Breast epithelium (tissue), 4 donors: ENCODE data around the gene FSTL4. TPM values are rescaled to one million over a fixed set of nuclear protein-coding genes. Genes with fewer than 3 reads are reported as not detected.

Experiments used
- DNase-seq, 2 donors: peaks; one replicate each; pipeline ENCODE4 v3.0.0-alpha.2; 2019; ENCODE audit warnings: low spot score in 2 of 2
- H3K27ac ChIP-seq, 2 donors: fragments of 200-600 bp; sonication (generic) in 1 of 2; one replicate each; pipeline ENCODE4 v1.5.1; 2016 to 2019; ENCODE audit warnings: mild to moderate bottlenecking in 1 of 2
- H3K27me3 ChIP-seq, 2 donors: fragments of 200-600 bp; sonication (generic) in 1 of 2; one replicate each; pipeline versions ENCODE4 v1.5.1 to v1.6.0; 2017 to 2019; ENCODE audit warnings: control low read depth in 1 of 2, mild to moderate bottlenecking in 1 of 2
- H3K36me3 ChIP-seq: fragments of 200-600 bp; one replicate; pipeline ENCODE4 v1.5.1; 2019
- H3K4me1 ChIP-seq, 2 donors: fragments of 200-600 bp; sonication (generic); one replicate each; pipeline ENCODE4 v1.5.1; 2016 to 2019; ENCODE audit warnings: control low read depth in 1 of 2
- H3K4me3 ChIP-seq, 3 donors: fragments of 200-600 bp; sonication (generic); 1 replicate in 2 of 3; 2 replicates in 1 of 3; pipeline ENCODE4 v1.5.1; 2016 to 2019; ENCODE audit warnings: mild to moderate bottlenecking in 3 of 3, moderate library complexity in 2 of 3
- H3K9me3 ChIP-seq, 2 donors: fragments of 200-600 bp; sonication (generic) in 1 of 2; one replicate each; pipeline ENCODE4 v1.5.1; 2016 to 2019; ENCODE audit warnings: control low read depth in 1 of 2
- POLR2A ChIP-seq: fragments of 450-650 bp; IDR thresholded peaks from one replicate; pipeline ENCODE4 v1.6.1; 2016; ENCODE audit warnings: antibody characterized with exemption, mild to moderate bottlenecking, moderate library complexity
- POLR2AphosphoS5 ChIP-seq, 3 donors: sonication (generic); formaldehyde crosslinking; IDR thresholded peaks; one replicate each; pipeline ENCODE4 v1.6.1; 2017; ENCODE audit warnings: antibody characterized with exemption in 3 of 3
- intact Hi-C: fragments of 100-400 bp; cut with DNase I; formaldehyde crosslinking; loops from one replicate; pipeline ENCODE4 v1.15.1; 2023; ENCODE audit warnings: low total_unique reads
- total RNA-seq, 3 donors: library from RNA; depleted of rRNA; stranded (reverse); fragments of >200 nt; gene quantifications; one replicate each; pipeline ENCODE4 v1.1.0, GENCODE V29; 2016
- TF ChIP-seq, protein P1 (sequence below), 3 donors: fragments of 450-650 bp; IDR thresholded peaks; one replicate each; pipeline ENCODE4 v1.5.1; 2016 to 2017; ENCODE audit warnings: antibody characterized with exemption in 3 of 3, mild to moderate bottlenecking in 3 of 3, moderate library complexity in 3 of 3

Gene FSTL4
- total RNA-seq, 3 donors from 2014 or later: 0.16 to 0.98 (median 0.88) TPM

DNA sequence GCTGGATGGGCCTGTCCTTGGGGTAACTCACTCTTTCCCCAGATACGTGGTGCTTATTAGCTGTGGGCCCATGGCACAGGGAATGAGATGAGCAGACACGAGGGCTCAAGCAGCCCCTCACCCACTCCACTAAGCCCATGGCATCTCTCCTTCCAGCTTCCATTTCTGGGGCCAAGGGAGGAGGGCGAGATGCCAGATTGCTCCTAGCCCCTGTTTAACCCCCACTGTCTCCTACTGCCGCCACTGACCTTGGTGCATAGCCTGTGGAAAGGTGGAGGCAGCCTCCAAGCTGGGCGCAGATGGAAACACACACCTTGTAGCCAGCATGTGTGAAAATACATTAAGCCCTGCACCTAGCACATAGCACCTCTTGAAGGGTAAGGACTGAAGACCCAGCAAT is 167.6 kb downstream of the FSTL4 start:
- Histone ChIP-seq H3K27ac (no peak overlapping the region), H3K9me3 (no peaks in the 10 kb centered on the region), H3K36me3 (no peaks in the 10 kb centered on the region), H3K4me1 (no peaks in the 10 kb centered on the region), H3K27me3 (no peaks in the 10 kb centered on the region), H3K4me3 (no peak overlapping the region)
- intact Hi-C loops: no loop called here
- DNase-seq: no peak
- TF ChIP-seq, protein P1, sequence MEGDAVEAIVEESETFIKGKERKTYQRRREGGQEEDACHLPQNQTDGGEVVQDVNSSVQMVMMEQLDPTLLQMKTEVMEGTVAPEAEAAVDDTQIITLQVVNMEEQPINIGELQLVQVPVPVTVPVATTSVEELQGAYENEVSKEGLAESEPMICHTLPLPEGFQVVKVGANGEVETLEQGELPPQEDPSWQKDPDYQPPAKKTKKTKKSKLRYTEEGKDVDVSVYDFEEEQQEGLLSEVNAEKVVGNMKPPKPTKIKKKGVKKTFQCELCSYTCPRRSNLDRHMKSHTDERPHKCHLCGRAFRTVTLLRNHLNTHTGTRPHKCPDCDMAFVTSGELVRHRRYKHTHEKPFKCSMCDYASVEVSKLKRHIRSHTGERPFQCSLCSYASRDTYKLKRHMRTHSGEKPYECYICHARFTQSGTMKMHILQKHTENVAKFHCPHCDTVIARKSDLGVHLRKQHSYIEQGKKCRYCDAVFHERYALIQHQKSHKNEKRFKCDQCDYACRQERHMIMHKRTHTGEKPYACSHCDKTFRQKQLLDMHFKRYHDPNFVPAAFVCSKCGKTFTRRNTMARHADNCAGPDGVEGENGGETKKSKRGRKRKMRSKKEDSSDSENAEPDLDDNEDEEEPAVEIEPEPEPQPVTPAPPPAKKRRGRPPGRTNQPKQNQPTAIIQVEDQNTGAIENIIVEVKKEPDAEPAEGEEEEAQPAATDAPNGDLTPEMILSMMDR (IDR thresholded peaks at IDR 0.05): no peak
- TF ChIP-seq POLR2A (no peak), POLR2AphosphoS5 (IDR thresholded peaks at IDR 0.05) (no peak)

DNA sequence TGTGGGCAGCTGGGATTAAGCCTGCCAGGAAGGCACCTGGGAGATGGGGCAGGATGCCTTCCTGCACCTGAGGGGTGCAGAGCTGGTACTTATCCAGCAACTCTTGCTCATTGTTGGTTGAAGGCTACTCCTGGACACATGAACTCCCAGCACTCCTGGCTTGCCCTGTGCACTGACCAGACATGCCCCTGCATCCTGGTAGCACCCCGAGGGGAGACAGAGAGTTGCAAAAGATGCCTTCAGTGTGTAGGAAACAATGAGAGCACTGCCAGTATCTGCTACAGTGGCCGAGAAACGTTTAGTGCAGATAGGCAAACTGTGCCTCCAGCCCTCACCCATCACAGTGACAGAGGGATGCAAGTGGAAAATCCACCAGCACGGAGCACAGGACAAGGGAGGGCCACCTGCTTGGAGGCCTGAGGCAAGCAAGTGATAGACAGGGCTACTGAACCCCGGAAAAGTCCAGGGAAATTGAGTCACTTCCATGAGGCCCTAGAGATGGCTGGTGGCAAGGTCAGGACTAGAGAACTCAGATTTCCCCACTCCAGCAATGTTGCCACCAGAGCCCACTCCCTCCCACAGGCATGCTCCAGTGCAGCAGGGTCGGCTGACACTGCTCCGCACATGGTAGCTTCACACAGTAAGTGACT is 171.1 kb downstream of the FSTL4 start:
- intact Hi-C loops: no loop called here
- Histone ChIP-seq H3K27ac (no peak overlapping the region), H3K36me3 (no peaks in the 10 kb centered on the region), H3K27me3 (no peaks in the 10 kb centered on the region), H3K9me3 (no peaks in the 10 kb centered on the region), H3K4me1 (no peaks in the 10 kb centered on the region), H3K4me3 (no peak overlapping the region)
- TF ChIP-seq, protein P1 (IDR thresholded peaks at IDR 0.05): no peak
- no peak for TF ChIP-seq POLR2AphosphoS5 (IDR thresholded peaks at IDR 0.05)
- no peak for TF ChIP-seq POLR2A
- DNase-seq: no peak

- no peak overlapping the region for H3K4me3 ChIP-seq
- intact Hi-C loops: no loop called here
- no peaks in the 10 kb centered on the region for H3K36me3 ChIP-seq
- H3K27me3 ChIP-seq: no peaks in the 10 kb centered on the region
- TF ChIP-seq, protein P1 (IDR thresholded peaks at IDR 0.05): no peak
- TF ChIP-seq POLR2AphosphoS5 (IDR thresholded peaks at IDR 0.05) (no peak), POLR2A (no peak)
- H3K4me1 ChIP-seq: no peaks in the 10 kb centered on the region
- DNase-seq: no peak
- no peak overlapping the region for H3K27ac ChIP-seq
- H3K9me3 ChIP-seq: no peaks in the 10 kb centered on the region
These were observed 171.8 kb downstream of the FSTL4 start for GRCh38 chr5:133440467-133441115.

GRCh38 chr5:133439859-133440258 is 172.5 kb downstream of the FSTL4 start:
- H3K27me3 ChIP-seq: no peaks in the 10 kb centered on the region
- TF ChIP-seq POLR2A (no peak), POLR2AphosphoS5 (IDR thresholded peaks at IDR 0.05) (no peak)
- TF ChIP-seq, protein P1 (IDR thresholded peaks at IDR 0.05): no peak
- no peak for DNase-seq
- no peaks in the 10 kb centered on the region for H3K36me3 ChIP-seq
- intact Hi-C loops: no loop called here
- H3K4me3 ChIP-seq: no peak overlapping the region
- H3K9me3 ChIP-seq: no peaks in the 10 kb centered on the region
- no peak overlapping the region for H3K27ac ChIP-seq
- no peaks in the 10 kb centered on the region for H3K4me1 ChIP-seq

DNA sequence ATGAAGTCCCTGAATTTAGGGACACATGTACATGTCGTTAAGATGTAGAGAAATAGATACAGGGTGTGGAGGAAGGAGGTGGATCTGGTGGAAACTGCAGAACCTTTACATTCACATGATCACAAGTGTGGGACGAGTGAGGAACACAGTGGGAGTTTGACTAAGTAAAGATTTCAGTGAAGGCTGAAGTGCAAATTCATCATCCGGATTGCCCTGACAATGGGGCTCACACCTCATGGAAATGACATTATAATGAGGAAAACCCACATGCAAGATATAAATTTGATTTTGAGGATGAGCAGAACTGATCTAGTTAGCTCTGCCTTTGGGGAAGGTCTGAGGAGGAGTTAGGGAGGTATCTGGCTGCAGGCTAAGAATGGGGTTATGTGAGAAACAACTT is 173.9 kb downstream of the FSTL4 start:
- TF ChIP-seq, protein P1 (IDR thresholded peaks at IDR 0.05): no peak
- TF ChIP-seq POLR2A (no peak), POLR2AphosphoS5 (IDR thresholded peaks at IDR 0.05) (no peak)
- H3K36me3 ChIP-seq: no peaks in the 10 kb centered on the region
- H3K9me3 ChIP-seq: no peaks in the 10 kb centered on the region
- no peak overlapping the region for H3K27ac ChIP-seq
- no peaks in the 10 kb centered on the region for H3K4me1 ChIP-seq
- DNase-seq: no peak
- no peak overlapping the region for H3K4me3 ChIP-seq
- intact Hi-C loops: no loop called here
- no peaks in the 10 kb centered on the region for H3K27me3 ChIP-seq
